A549 (cell line): Measurements from ENCODE around the gene BMERB1. TPM values are rescaled to one million over a fixed set of nuclear protein-coding genes. Genes with fewer than 3 reads are reported as not detected.

Source experiments
- ATAC-seq, 2 experiments: fragments of 200-7000 bp in 1 of 2; fragments of >200 bp in 1 of 2; cut with Nextera tagmentation in 1 of 2; cut with Tn5 transposase in 1 of 2; 3 replicates each; pipeline versions ENCODE4 v1.8.0 to v1.9.1; 2018 to 2020; ENCODE audit warnings: mild to moderate bottlenecking in 1 of 2, moderate library complexity in 1 of 2
- CTCF ChIA-PET: fragments of 300-600 bp; sonication (Branson Sonifier 250); formaldehyde crosslinking; extraction: SDS; loops from one replicate; lab custom pipeline; 2021; ENCODE audit warnings: antibody characterized with exemption, inconsistent platforms; lab: Yijun Ruan, JAX
- POLR2A ChIA-PET: fragments of 350-600 bp; formaldehyde crosslinking; extraction: SDS; loops from one replicate; lab custom pipeline; 2021; ENCODE audit warnings: antibody characterized with exemption, inconsistent platforms; lab: Yijun Ruan, JAX
- DNase-seq, 2 experiments: peaks; one replicate each; pipeline versions ENCODE4 v3.0.0 to v3.0.0-alpha.2; 2011 to 2016; ENCODE audit warnings: low read depth in 1 of 2, low spot score in 1 of 2
- FAIRE-seq: peaks from 2 replicates; lab custom pipeline; 2011; peaks lifted over from hg19 to GRCh38; lab: Jason Lieb, UNC
- H3K27ac ChIP-seq, 2 experiments: fragments of >200 bp; sonication (Bioruptor Twin); formaldehyde crosslinking; 3 replicates each; pipeline ENCODE4 v1.5.1; 2016 to 2017
- H3K4me1 ChIP-seq: fragments of >200 bp; sonication (Bioruptor Twin); formaldehyde crosslinking; 3 replicates; pipeline ENCODE4 v1.6.1; 2016
- H3K4me2 ChIP-seq: fragments of >200 bp; sonication (Bioruptor Twin); formaldehyde crosslinking; 3 replicates; pipeline ENCODE4 v1.6.1; 2016
- H3K4me3 ChIP-seq: fragments of >200 bp; sonication (Bioruptor Twin); formaldehyde crosslinking; 3 replicates; pipeline ENCODE4 v1.5.1; 2016
- H3K9me3 ChIP-seq: fragments of >200 bp; sonication (Bioruptor Twin); formaldehyde crosslinking; 3 replicates; pipeline ENCODE4 v1.6.1; 2016
- ATOH8 ChIP-seq: fragments of 250-450 bp; sonication (Bioruptor Pico); IDR thresholded peaks from 2 replicates; pipeline ENCODE4 v1.5.0; 2020; ENCODE audit warnings: low read depth, mild to moderate bottlenecking, moderate library complexity
- CBX2 ChIP-seq: fragments of 200-600 bp; sonication (generic); IDR thresholded peaks from 2 replicates; pipeline ENCODE4 v1.6.1; 2016; ENCODE audit warnings: low read depth, mild to moderate bottlenecking, borderline replicate concordance
- CEBPB ChIP-seq, 2 experiments: fragments of >200 bp in 1 of 2; sonication (Bioruptor Twin) in 1 of 2; formaldehyde crosslinking in 1 of 2; IDR thresholded peaks; 2 replicates each; pipeline ENCODE4 v1.6.1; 2012 to 2016
- CHD4 ChIP-seq: fragments of 200-600 bp; sonication (generic); IDR thresholded peaks from 2 replicates; pipeline ENCODE4 v1.6.1; 2016; ENCODE audit warnings: antibody characterized with exemption, mild to moderate bottlenecking, borderline replicate concordance
- EP300 ChIP-seq, 2 experiments: fragments of >200 bp; sonication (Bioruptor Twin); formaldehyde crosslinking; IDR thresholded peaks; 2 replicates in 1 of 2; 3 replicates in 1 of 2; pipeline ENCODE4 v1.6.1; 2016 to 2017
- FOSL2 ChIP-seq, 2 experiments: fragments of 450-650 bp in 1 of 2; fragments of >200 bp in 1 of 2; sonication (Bioruptor Twin) in 1 of 2; formaldehyde crosslinking; IDR thresholded peaks; 2 replicates each; pipeline versions ENCODE4 v1.5.0 to v1.6.1; 2016 to 2020; ENCODE audit warnings: mild to moderate bottlenecking in 1 of 2, moderate library complexity in 1 of 2
- GATA3 ChIP-seq: IDR thresholded peaks from 2 replicates; pipeline ENCODE4 v1.6.1; 2012; ENCODE audit warnings: borderline replicate concordance
- HOXB5 ChIP-seq: fragments of 250-450 bp; sonication (Bioruptor Pico); IDR thresholded peaks from 2 replicates; pipeline ENCODE4 v1.5.0; 2020; ENCODE audit warnings: mild to moderate bottlenecking, moderate library complexity
- JUN ChIP-seq, 2 experiments: fragments of >200 bp; sonication (Bioruptor Twin); formaldehyde crosslinking; IDR thresholded peaks; 2 replicates in 1 of 2; 3 replicates in 1 of 2; pipeline ENCODE4 v1.6.1; 2016 to 2017
- JUNB ChIP-seq: fragments of >200 bp; sonication (Bioruptor Twin); formaldehyde crosslinking; IDR thresholded peaks from 2 replicates; pipeline ENCODE4 v1.6.1; 2016
- MAFK ChIP-seq: fragments of 450-650 bp; IDR thresholded peaks from 2 replicates; pipeline ENCODE4 v1.6.1; 2014; ENCODE audit not compliant: partially characterized antibody
- MAZ ChIP-seq: fragments of 150-350 bp; IDR thresholded peaks from 2 replicates; pipeline ENCODE4 v1.6.1; 2014; ENCODE audit warnings: antibody characterized with exemption, low read depth, low read length, borderline replicate concordance
- MYC ChIP-seq: IDR thresholded peaks from 2 replicates; pipeline ENCODE4 v1.6.1; 2012; ENCODE audit warnings: mild to moderate bottlenecking, inconsistent platforms, low read length, improper control_type of control experiment, borderline replicate concordance
- NFE2L2 ChIP-seq: fragments of 150-350 bp; conservative IDR thresholded peaks from 2 replicates; pipeline ENCODE4 v1.6.1; 2014; ENCODE audit warnings: low read length
- PHF8 ChIP-seq: fragments of 200-600 bp; sonication (generic); IDR thresholded peaks from 2 replicates; pipeline ENCODE4 v1.6.1; 2016; ENCODE audit warnings: low read depth, mild to moderate bottlenecking, antibody characterized with exemption, moderate library complexity, borderline replicate concordance
- POLR2A ChIP-seq: IDR thresholded peaks from 2 replicates; pipeline ENCODE4 v1.6.1; 2012; ENCODE audit warnings: mild to moderate bottlenecking, low read length
- RAD21 ChIP-seq, 2 experiments: fragments of >200 bp in 1 of 2; sonication (Bioruptor Twin) in 1 of 2; formaldehyde crosslinking in 1 of 2; IDR thresholded peaks in 1 of 2; conservative IDR thresholded peaks in 1 of 2; 2 replicates in 1 of 2; 3 replicates in 1 of 2; pipeline ENCODE4 v1.6.1; 2012 to 2018; ENCODE audit warnings: inconsistent platforms in 1 of 2
- RARB ChIP-seq: fragments of 250-450 bp; sonication (Bioruptor Pico); IDR thresholded peaks from 2 replicates; pipeline ENCODE4 v1.8.0; 2021; ENCODE audit warnings: mild to moderate bottlenecking, moderate library complexity
- RFX5 ChIP-seq: fragments of 450-650 bp; IDR thresholded peaks from 2 replicates; pipeline ENCODE4 v1.7.1; 2014; ENCODE audit warnings: antibody characterized with exemption, mild to moderate bottlenecking, moderate library complexity
- SMC3 ChIP-seq: fragments of >200 bp; sonication (Bioruptor Twin); formaldehyde crosslinking; IDR thresholded peaks from 3 replicates; pipeline ENCODE4 v1.6.1; 2018; ENCODE audit warnings: inconsistent platforms
- SREBF2 ChIP-seq: fragments of 450-650 bp; IDR thresholded peaks from 2 replicates; pipeline ENCODE4 v1.6.1; 2014; ENCODE audit warnings: mild to moderate bottlenecking, moderate library complexity
- TP53 ChIP-seq: fragments of 250-450 bp; sonication (Bioruptor Pico); IDR thresholded peaks from 2 replicates; pipeline ENCODE4 v1.5.0; 2021; ENCODE audit warnings: mild to moderate bottlenecking, moderate library complexity
- ZC3H11A ChIP-seq: fragments of 450-650 bp; IDR thresholded peaks from 2 replicates; pipeline ENCODE4 v1.6.1; 2014; ENCODE audit warnings: antibody characterized with exemption, mild to moderate bottlenecking
- WGBS: methylation state at CpG from one replicate; pipeline ENCODE4 v1.1.6; 2017; ENCODE audit errors: missing lambda C conversion rate; 5-methylcytosine and 5-hydroxymethylcytosine counted together
- polyA plus RNA-seq, 4 experiments: library from polyadenylated mRNA; depleted of rRNA in 3 of 4; stranded (reverse); fragments of >200 nt; fragmentation: RNase III in 1 of 4; extraction: RNeasy Plus Mini Kit Qiagen cat#74134 plus additional on column Dnase treatment in 1 of 4; gene quantifications; 2 replicates in 3 of 4; 3 replicates in 1 of 4; pipeline ENCODE4 v1.2.3, GENCODE V29; 2011 to 2017
- TF ChIP-seq, protein P1 (sequence below): fragments of >200 bp; sonication (Bioruptor Twin); formaldehyde crosslinking; IDR thresholded peaks from 3 replicates; pipeline ENCODE4 v1.6.1; 2016
- TF ChIP-seq, protein P2 (sequence below): IDR thresholded peaks from 2 replicates; pipeline ENCODE4 v1.6.1; 2012
- TF ChIP-seq, protein P3 (sequence below): IDR thresholded peaks from 2 replicates; pipeline ENCODE4 v1.6.1; 2012
- TF ChIP-seq, protein P4 (sequence below): fragments of >200 bp; sonication (Bioruptor Twin); formaldehyde crosslinking; IDR thresholded peaks from 2 replicates; pipeline ENCODE4 v1.6.1; 2016

BMERB1 gene
- polyA plus RNA-seq, 2 of the 4 experiments (the other 2 are of a cell fraction), result 44.7 to 48.9 TPM

DNA sequence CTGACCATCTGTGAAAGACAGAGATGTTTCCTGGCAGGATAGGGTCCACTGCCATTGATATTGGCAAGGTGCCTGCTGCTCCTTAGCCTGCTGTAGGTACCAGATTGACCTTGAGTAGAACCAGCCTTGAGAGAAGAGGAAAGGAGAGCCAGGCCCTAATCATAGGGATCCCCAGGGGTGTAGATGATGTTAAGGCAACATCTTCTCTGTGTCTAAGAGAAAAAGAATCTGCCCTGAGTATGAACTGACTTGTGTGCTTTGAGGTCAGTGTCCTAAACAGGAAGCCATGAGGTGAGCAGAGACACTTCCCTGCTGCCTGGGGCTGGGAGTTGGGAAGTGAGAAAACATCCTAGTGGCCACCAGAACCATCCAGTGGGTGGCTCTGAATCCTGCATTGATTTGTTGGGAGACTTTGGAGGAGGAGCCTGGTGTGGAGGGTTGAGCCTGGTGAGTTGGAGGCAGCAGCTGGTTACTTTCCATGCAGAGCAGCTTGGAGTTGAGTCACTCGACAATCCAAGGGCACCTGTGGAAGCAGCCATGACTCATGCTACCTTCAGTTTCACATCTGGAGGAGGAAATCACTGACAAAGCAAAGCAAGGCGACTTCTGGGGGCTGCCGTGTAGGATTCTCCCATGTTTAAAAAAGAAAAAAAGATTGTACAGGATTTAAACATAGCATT is 47.8 kb downstream of the BMERB1 start:
- DNase-seq, result peak; percentile 99
- 1% methylated on average over 3 of the region's 3 CpGs for WGBS
- CTCF ChIA-PET, result interaction anchor here (0.7 to 3.8 kb wide), 6 partner anchors 10 to 114 kb away, joined by 3 to 12 read pairs (median 4); no protein-coding TSS in a partner anchor
- TF ChIP-seq MAFK (peak; percentile 81), ZC3H11A (no peak), CEBPB (IDR thresholded peaks at IDR 0.05) (peak in 1 of 2 experiments; percentile 6; a peak in 1 of 4 replicates), EP300 (IDR thresholded peaks at IDR 0.05) (0 out of 5 replicates have a peak, but pooled peaks of 1 of the 2 experiments have one; percentile 12), JUN (IDR thresholded peaks at IDR 0.05) (peak in 1 of 2 experiments; percentile 58; a peak in 2 of 5 replicates), MAZ (no peak), CHD4 (no peak), SMC3 (peak; percentile 40; the same call in 1 of the 3 replicates), MYC (no peak; the same call in 1 of the 2 replicates), POLR2A (no peak), ATOH8 (peak; percentile 84; the same call in 1 of the 2 replicates), SREBF2 (no peak), TP53 (no peak), NFE2L2 (no peak), PHF8 (no peak), JUNB (peak; percentile 74), GATA3 (peak; percentile 62), RAD21 (conservative IDR thresholded peaks at IDR 0.05 in 1 of 2, IDR thresholded peaks at IDR 0.05 in 1 of 2) (peak; percentile 44 to 48; a peak in 4 of 5 replicates), RFX5 (no peak), HOXB5 (CRISPR knock-in tag) (no peak), FOSL2 (IDR thresholded peaks at IDR 0.05) (peak; percentile 84; the same call in 1 of the 2 replicates), FOSL2 (CRISPR knock-in tag; IDR thresholded peaks at IDR 0.05) (peak; percentile 99), RARB (peak; percentile 62; the same call in 1 of the 2 replicates), CBX2 (no peak)
- TF ChIP-seq, protein P1, sequence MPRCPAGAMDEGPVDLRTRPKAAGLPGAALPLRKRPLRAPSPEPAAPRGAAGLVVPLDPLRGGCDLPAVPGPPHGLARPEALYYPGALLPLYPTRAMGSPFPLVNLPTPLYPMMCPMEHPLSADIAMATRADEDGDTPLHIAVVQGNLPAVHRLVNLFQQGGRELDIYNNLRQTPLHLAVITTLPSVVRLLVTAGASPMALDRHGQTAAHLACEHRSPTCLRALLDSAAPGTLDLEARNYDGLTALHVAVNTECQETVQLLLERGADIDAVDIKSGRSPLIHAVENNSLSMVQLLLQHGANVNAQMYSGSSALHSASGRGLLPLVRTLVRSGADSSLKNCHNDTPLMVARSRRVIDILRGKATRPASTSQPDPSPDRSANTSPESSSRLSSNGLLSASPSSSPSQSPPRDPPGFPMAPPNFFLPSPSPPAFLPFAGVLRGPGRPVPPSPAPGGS, result no peak
- TF ChIP-seq, protein P2, sequence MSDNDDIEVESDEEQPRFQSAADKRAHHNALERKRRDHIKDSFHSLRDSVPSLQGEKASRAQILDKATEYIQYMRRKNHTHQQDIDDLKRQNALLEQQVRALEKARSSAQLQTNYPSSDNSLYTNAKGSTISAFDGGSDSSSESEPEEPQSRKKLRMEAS, result peak; percentile 61
- TF ChIP-seq, protein P3, sequence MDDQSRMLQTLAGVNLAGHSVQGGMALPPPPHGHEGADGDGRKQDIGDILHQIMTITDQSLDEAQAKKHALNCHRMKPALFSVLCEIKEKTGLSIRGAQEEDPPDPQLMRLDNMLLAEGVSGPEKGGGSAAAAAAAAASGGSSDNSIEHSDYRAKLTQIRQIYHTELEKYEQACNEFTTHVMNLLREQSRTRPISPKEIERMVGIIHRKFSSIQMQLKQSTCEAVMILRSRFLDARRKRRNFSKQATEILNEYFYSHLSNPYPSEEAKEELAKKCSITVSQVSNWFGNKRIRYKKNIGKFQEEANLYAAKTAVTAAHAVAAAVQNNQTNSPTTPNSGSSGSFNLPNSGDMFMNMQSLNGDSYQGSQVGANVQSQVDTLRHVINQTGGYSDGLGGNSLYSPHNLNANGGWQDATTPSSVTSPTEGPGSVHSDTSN, result peak; percentile 62; the same call in 1 of the 2 replicates
- TF ChIP-seq, protein P4, sequence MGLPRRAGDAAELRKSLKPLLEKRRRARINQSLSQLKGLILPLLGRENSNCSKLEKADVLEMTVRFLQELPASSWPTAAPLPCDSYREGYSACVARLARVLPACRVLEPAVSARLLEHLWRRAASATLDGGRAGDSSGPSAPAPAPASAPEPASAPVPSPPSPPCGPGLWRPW, result no peak
- H3K4me3 ChIP-seq, result no peak overlapping the region
- H3K9me3 ChIP-seq, result peaks cover 6% of the 10 kb centered on the region; the same call in 2 of the 3 replicates
- FAIRE-seq, result peak; percentile 93
- ATAC-seq, result peak; percentile 100
- peaks cover 32% of the 10 kb centered on the region for H3K4me1 ChIP-seq
- H3K27ac ChIP-seq, result peak overlapping the region; percentile 84 to 86
- POLR2A ChIA-PET, result interaction anchor here (1.0 to 1.1 kb wide), 2 partner anchors 20 to 160 kb away, joined by 3 to 4 read pairs; partner anchors contain the start of gene MARF1
- peak overlapping the region; percentile 72 for H3K4me2 ChIP-seq
